ENCODE measurements around the gene SETBP1.

DNA sequence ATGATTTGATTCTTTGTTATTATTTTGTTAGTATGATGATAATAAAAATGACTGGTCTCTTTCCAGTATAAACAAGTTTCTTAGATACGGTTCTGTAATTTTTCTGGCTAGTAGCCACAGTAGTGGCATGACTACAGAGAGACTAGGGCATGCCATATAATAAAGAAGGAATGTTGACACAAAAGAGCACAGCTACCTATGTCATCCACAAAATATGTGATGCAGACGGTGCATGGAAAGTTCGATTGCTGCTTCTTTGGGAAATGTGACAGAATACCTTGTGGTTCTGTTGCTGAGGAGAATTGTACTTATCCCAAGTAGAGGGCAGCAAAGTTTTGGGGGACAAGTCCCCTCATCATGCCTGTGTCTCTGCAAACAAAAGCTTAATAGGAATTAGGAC lies 26.1 kb upstream of the SETBP1 start:
- TF ChIP-seq, protein P1, sequence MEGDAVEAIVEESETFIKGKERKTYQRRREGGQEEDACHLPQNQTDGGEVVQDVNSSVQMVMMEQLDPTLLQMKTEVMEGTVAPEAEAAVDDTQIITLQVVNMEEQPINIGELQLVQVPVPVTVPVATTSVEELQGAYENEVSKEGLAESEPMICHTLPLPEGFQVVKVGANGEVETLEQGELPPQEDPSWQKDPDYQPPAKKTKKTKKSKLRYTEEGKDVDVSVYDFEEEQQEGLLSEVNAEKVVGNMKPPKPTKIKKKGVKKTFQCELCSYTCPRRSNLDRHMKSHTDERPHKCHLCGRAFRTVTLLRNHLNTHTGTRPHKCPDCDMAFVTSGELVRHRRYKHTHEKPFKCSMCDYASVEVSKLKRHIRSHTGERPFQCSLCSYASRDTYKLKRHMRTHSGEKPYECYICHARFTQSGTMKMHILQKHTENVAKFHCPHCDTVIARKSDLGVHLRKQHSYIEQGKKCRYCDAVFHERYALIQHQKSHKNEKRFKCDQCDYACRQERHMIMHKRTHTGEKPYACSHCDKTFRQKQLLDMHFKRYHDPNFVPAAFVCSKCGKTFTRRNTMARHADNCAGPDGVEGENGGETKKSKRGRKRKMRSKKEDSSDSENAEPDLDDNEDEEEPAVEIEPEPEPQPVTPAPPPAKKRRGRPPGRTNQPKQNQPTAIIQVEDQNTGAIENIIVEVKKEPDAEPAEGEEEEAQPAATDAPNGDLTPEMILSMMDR (IDR thresholded peaks at IDR 0.05; ENCODE audit: low read depth, low read length, poor library complexity, severe bottlenecking): no peak
- TF ChIP-seq EZH2phosphoT487 (IDR thresholded peaks at IDR 0.05; ENCODE audit: borderline replicate concordance, low read length): no peak
